ENCODE results near the gene JMJD7.

DNA sequence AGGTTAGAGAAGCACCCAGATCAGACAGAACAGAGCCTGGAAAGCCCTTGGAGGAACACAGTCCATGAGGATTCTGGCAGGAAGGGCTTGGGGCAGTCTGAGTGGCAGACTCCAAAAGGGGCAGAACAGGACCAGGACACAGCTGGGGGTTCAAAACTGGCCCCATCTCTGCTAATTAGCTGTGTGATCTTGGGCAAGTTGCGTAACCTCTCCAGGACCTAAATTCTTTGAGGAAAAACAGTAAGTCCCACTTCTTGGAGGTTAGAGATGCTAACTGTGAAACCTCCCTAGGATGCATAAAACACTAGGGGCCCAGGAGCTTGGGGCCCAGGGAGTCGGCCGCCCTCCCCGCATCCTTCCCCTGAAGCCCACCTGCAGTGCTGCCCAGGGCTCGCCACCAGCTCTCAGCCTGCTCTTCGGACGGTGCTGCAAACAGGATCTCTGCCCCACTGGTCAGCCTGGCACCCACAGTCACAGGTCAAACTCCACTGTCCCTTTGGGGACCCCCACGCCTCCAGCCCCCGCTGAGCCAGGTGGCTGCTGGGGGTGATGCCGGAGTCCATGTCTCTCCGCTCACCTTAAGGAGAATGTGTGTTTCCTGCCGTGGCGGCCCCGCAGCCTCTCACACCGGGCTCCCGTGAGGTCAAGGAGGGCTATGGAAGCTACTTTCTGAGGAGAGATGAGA lies 22.7 kb downstream of the JMJD7 start:
- TF ChIP-seq, protein P1, sequence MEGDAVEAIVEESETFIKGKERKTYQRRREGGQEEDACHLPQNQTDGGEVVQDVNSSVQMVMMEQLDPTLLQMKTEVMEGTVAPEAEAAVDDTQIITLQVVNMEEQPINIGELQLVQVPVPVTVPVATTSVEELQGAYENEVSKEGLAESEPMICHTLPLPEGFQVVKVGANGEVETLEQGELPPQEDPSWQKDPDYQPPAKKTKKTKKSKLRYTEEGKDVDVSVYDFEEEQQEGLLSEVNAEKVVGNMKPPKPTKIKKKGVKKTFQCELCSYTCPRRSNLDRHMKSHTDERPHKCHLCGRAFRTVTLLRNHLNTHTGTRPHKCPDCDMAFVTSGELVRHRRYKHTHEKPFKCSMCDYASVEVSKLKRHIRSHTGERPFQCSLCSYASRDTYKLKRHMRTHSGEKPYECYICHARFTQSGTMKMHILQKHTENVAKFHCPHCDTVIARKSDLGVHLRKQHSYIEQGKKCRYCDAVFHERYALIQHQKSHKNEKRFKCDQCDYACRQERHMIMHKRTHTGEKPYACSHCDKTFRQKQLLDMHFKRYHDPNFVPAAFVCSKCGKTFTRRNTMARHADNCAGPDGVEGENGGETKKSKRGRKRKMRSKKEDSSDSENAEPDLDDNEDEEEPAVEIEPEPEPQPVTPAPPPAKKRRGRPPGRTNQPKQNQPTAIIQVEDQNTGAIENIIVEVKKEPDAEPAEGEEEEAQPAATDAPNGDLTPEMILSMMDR (IDR thresholded peaks at IDR 0.05) = no peak
- no peak for TF ChIP-seq POLR2AphosphoS5 (IDR thresholded peaks at IDR 0.05)

All from breast epithelium (tissue), 3 donors.